HG03520 (cell line): ENCODE measurements around the gene FYN.
"Not testable (repeated sequence)": the region's sequence is repeated elsewhere in the genome, so short reads cannot be mapped to it uniquely, and the experiment has no call there.

Experiments
- ATAC-seq: cut with Tn5 transposase; IDR thresholded peaks from one replicate; pipeline ENCODE4 v1.9.1; 2021; ENCODE audit warnings: mild to moderate bottlenecking, moderate library complexity; ENCODE audit not compliant: unreplicated experiment

FYN gene

GRCh38 chr6:111687652-111688051 lies 185.6 kb downstream of the FYN start:
- ATAC-seq = no peak

- ATAC-seq = no peak
These were observed 186.4 kb downstream of the FYN start for GRCh38 chr6:111686932-111687266.

- ATAC-seq = no peak
These were observed 186.9 kb downstream of the FYN start for GRCh38 chr6:111686249-111686931.

GRCh38 chr6:111685526-111685925 lies 187.7 kb downstream of the FYN start:
- ATAC-seq = no peak

GRCh38 chr6:111685058-111685457 lies 188.2 kb downstream of the FYN start:
- ATAC-seq = no peak

- no peak for ATAC-seq
These were observed 189.4 kb downstream of the FYN start for GRCh38 chr6:111683749-111684267.

- no peak for ATAC-seq
These were observed 190.1 kb downstream of the FYN start for GRCh38 chr6:111683157-111683556.

GRCh38 chr6:111681860-111682259 lies 191.4 kb downstream of the FYN start:
- ATAC-seq = no peak

- not testable (repeated sequence) for ATAC-seq
These were observed 192.2 kb downstream of the FYN start for GRCh38 chr6:111680811-111681609.

- ATAC-seq = no peak
These were observed 193.1 kb downstream of the FYN start for GRCh38 chr6:111680015-111680712.

- no peak for ATAC-seq
These were observed 194.0 kb downstream of the FYN start for GRCh38 chr6:111679126-111679858.

GRCh38 chr6:111677249-111677990 lies 195.8 kb downstream of the FYN start:
- ATAC-seq = no peak

- ATAC-seq = no peak
These were observed 196.9 kb downstream of the FYN start for GRCh38 chr6:111676383-111676782.

GRCh38 chr6:111674883-111675282 lies 198.4 kb downstream of the FYN start:
- no peak for ATAC-seq

GRCh38 chr6:111674413-111674812 lies 198.8 kb downstream of the FYN start:
- no peak for ATAC-seq

- ATAC-seq = no peak
These were observed 199.3 kb downstream of the FYN start for GRCh38 chr6:111673937-111674336.

GRCh38 chr6:111673532-111673931 lies 199.7 kb downstream of the FYN start:
- ATAC-seq = no peak

- no peak for ATAC-seq
These were observed 200.3 kb downstream of the FYN start for GRCh38 chr6:111672761-111673450.

GRCh38 chr6:111669326-111669725 lies 203.9 kb downstream of the FYN start:
- no peak for ATAC-seq

- ATAC-seq = no peak
These were observed 204.8 kb downstream of the FYN start for GRCh38 chr6:111668410-111668809.
